ENCODE measurements around the gene EPHB2. TPM values are rescaled to one million over a fixed set of nuclear protein-coding genes. Genes with fewer than 3 reads are reported as not detected.

The EPHB2 gene
- total and polyA plus RNA-seq, 2 of the 4 experiments (the other 2 are of a cell fraction) = 52.3 to 58.8 TPM

- no CpG with 5 or more reads among the region's 5 CpGs for WGBS, 2 experiments (ENCODE audit: extremely low coverage in 2 of 2, insufficient read length in 1 of 2)
- H3K27ac ChIP-seq (ENCODE audit: insufficient read depth, low read length) = no peak overlapping the region
- H2BK120ac ChIP-seq (ENCODE audit: low read depth, low read length) = no peak overlapping the region
- peaks cover 10% of the 10 kb centered on the region for H3K4me1 ChIP-seq (ENCODE audit: control insufficient read depth, insufficient read depth, low read length)
- no peak for ATAC-seq (ENCODE audit: low read depth)
- H3K18ac ChIP-seq (ENCODE audit: low read depth, low read length) = no peak overlapping the region
- ChIA-PET CTCF (no interaction called here), POLR2A (ENCODE audit: unreplicated experiment) (no interaction called here)
- H3K79me1 ChIP-seq (ENCODE audit: low read depth in 1 of 2, low read length in 2 of 2) = peaks cover 10 to 50% of the 10 kb centered on the region in 2 experiments; a peak in 3 of 4 replicates
- no TSS peak for BruUV-seq (replicated peaks)
- dilution Hi-C loops (cut with HindIII; ENCODE audit: low sequenced_read_pairs, unreplicated experiment) (no loop called here), intact Hi-C loops (cut with micrococcal nuclease) (no loop called here), in situ Hi-C loops (cut with MboI; ENCODE audit: low sequenced_read_pairs) (no loop called here)
- no peak overlapping the region for H4K8ac ChIP-seq (ENCODE audit: low read depth in 2 of 2, low read length in 2 of 2)
- no peak overlapping the region for H3K9ac ChIP-seq (ENCODE audit: low read depth, low read length)
- H4K20me1 ChIP-seq (ENCODE audit: insufficient read depth, low read length) = peaks cover 45% of the 10 kb centered on the region
- no peak overlapping the region for H2BK5ac ChIP-seq (ENCODE audit: low read depth, low read length, poor library complexity, severe bottlenecking)
- H4K91ac ChIP-seq (ENCODE audit: insufficient read depth, low read depth, low read length) = no peak overlapping the region
- H4K5ac ChIP-seq (ENCODE audit: low read depth, low read length) = no peak overlapping the region
- H2AK9ac ChIP-seq (replicated peaks; ENCODE audit: low read depth, low read length, poor library complexity) = peak overlapping the region; percentile 45
- H3K4me2 ChIP-seq (ENCODE audit: low read depth, low read length) = no peak overlapping the region
- H3K9me3 ChIP-seq (ENCODE audit: control insufficient read depth, insufficient read depth, low read length) = no peaks in the 10 kb centered on the region
- no peak overlapping the region for H3K56ac ChIP-seq (ENCODE audit: extremely low read depth, insufficient read depth, low read length)
- TF ChIP-seq MAZ (IDR thresholded peaks at IDR 0.05; ENCODE audit: borderline replicate concordance, low read depth, low read length) = no peak
- no peak for TF ChIP-seq POLR2A (IDR thresholded peaks at IDR 0.05; ENCODE audit: low read depth, low read length)
- TF ChIP-seq ELK1 (IDR thresholded peaks at IDR 0.05; ENCODE audit: borderline replicate concordance, low read depth, low read length) = no peak
- TF ChIP-seq SMC3 (IDR thresholded peaks at IDR 0.05; ENCODE audit: low read depth, low read length) = no peak
- no peak for TF ChIP-seq CTCF (conservative IDR thresholded peaks at IDR 0.05; ENCODE audit: low read depth, low read length)
- no peak for TF ChIP-seq RFX5 (IDR thresholded peaks at IDR 0.05; ENCODE audit: low read depth, low read length)
- TF ChIP-seq BHLHE40 (IDR thresholded peaks at IDR 0.05; ENCODE audit: low read depth, low read length) = no peak
- no peak for TF ChIP-seq RCOR1 (IDR thresholded peaks at IDR 0.05; ENCODE audit: insufficient replicate concordance, low read length)
- no peak for TF ChIP-seq CEBPB (IDR thresholded peaks at IDR 0.05; ENCODE audit: low read depth, low read length)
- no peak for TF ChIP-seq MXI1 (IDR thresholded peaks at IDR 0.05; ENCODE audit: borderline replicate concordance, low read depth, low read length)
- TF ChIP-seq RAD21 (IDR thresholded peaks at IDR 0.05; ENCODE audit: low read length) = no peak
- no peak overlapping the region for H3K14ac ChIP-seq (replicated peaks; ENCODE audit: low read depth, low read length)
- peaks cover 19% of the 10 kb centered on the region for H3K9me1 ChIP-seq (ENCODE audit: insufficient read depth, low read length)
- H3K23ac ChIP-seq (ENCODE audit: low read depth, low read length) = no peak overlapping the region
- H3K4me3 ChIP-seq (ENCODE audit: insufficient read depth, low read depth, low read length) = no peak overlapping the region
- no peak for DNase-seq
- H2AK5ac ChIP-seq (ENCODE audit: low read depth, low read length) = peak overlapping the region; percentile 17; the same call in 1 of the 2 replicates
- H3K4ac ChIP-seq (ENCODE audit: low read depth, low read length) = peak overlapping the region; percentile 21; the same call in 1 of the 2 replicates
- no peaks in the 10 kb centered on the region for H3K27me3 ChIP-seq (ENCODE audit: control insufficient read depth, insufficient read depth, low read length)
- peaks cover 4% of the 10 kb centered on the region for H3K36me3 ChIP-seq (ENCODE audit: control insufficient read depth, insufficient read depth, low read length)
- no peak overlapping the region for H2BK15ac ChIP-seq (ENCODE audit: low read depth, low read length)
- H2AFZ ChIP-seq (replicated peaks; ENCODE audit: low read length, poor library complexity) = peak overlapping the region; percentile 8
- H2BK20ac ChIP-seq (ENCODE audit: low read depth, low read length) = no peak overlapping the region
Measured at GRCh38 chr1:22803833-22804232, 93.2 kb downstream of the EPHB2 start.

Measured in IMR-90 (cell line).